ENCODE results near the gene THTPA. TPM values are rescaled to one million over a fixed set of nuclear protein-coding genes. Genes with fewer than 3 reads are reported as not detected.
A peak's percentile ranks its signal among the peaks of the same experiment; 100 is the strongest.

THTPA gene
- total RNA-seq, 2 experiments from 2014 or later: 8.1 to 12.7 TPM

- H3K9me3 Mint-ChIP-seq: no peaks in the 10 kb centered on the region
Measured at GRCh38 chr14:23548351-23549318, 7.4 kb upstream of the THTPA start.

GRCh38 chr14:23550131-23550811 is 5.8 kb upstream of the THTPA start:
- no peaks in the 10 kb centered on the region for H3K9me3 Mint-ChIP-seq
- no peaks in the 10 kb centered on the region for H3K27me3 Mint-ChIP-seq
- no peak overlapping the region for H3K4me3 Mint-ChIP-seq
- H3K27ac Mint-ChIP-seq: no peak overlapping the region
- POLR2A ChIA-PET: interaction anchor here (1.0 kb wide), 1 partner anchor 72 kb away, joined by 3 read pairs; no protein-coding TSS in a partner anchor
- CTCF ChIA-PET: interaction anchor here (1.0 to 2.0 kb wide), 4 partner anchors 10 to 17 kb away, joined by 3 to 7 read pairs (median 3); no protein-coding TSS in a partner anchor
- no peaks in the 10 kb centered on the region for H3K36me3 Mint-ChIP-seq (ENCODE audit: low read depth)
- H3K4me1 Mint-ChIP-seq: peaks cover 16% of the 10 kb centered on the region
- no peak for DNase-seq

More at GRCh38 chr14:23548351-23549318, 7.4 kb upstream of the THTPA start:
- CTCF ChIA-PET: interaction anchor here (0.5 to 2.0 kb wide), 9 partner anchors 10 to 233 kb away, joined by 3 to 7 read pairs (median 3); no protein-coding TSS in a partner anchor
- no peak for DNase-seq
- no peaks in the 10 kb centered on the region for H3K27me3 Mint-ChIP-seq
- no peak overlapping the region for H3K4me3 Mint-ChIP-seq
- POLR2A ChIA-PET: interaction anchor here (1.0 kb wide), 1 partner anchor 71 kb away, joined by 3 read pairs; no protein-coding TSS in a partner anchor
- peaks cover 8% of the 10 kb centered on the region for H3K4me1 Mint-ChIP-seq
- H3K36me3 Mint-ChIP-seq (ENCODE audit: low read depth): no peaks in the 10 kb centered on the region
- H3K27ac Mint-ChIP-seq: no peak overlapping the region

- Mint-ChIP-seq H3K4me1 (peaks cover 18% of the 10 kb centered on the region), H3K36me3 (ENCODE audit: low read depth) (no peaks in the 10 kb centered on the region), H3K27me3 (no peaks in the 10 kb centered on the region), H3K9me3 (no peaks in the 10 kb centered on the region), H3K4me3 (no peak overlapping the region), H3K27ac (peak overlapping the region; percentile 89)
- POLR2A ChIA-PET: no interaction called here
- no peak for DNase-seq
- CTCF ChIA-PET: interaction anchor here (1.5 to 1.8 kb wide), 2 partner anchors 9 kb away, joined by 3 to 5 read pairs; no protein-coding TSS in a partner anchor
Measured at GRCh38 chr14:23550812-23551265, 5.2 kb upstream of the THTPA start.

GRCh38 chr14:23551266-23552028 is 4.6 kb upstream of the THTPA start, which contains the start of gene ZFHX2:
ZFHX2 (minus strand) TSS chr14:23551765; CDS start chr14:23535325, 16,440 bp downstream.
- POLR2A ChIA-PET: no interaction called here
- peaks cover 21% of the 10 kb centered on the region for H3K4me1 Mint-ChIP-seq
- DNase-seq: peak; percentile 79
- no peaks in the 10 kb centered on the region for H3K9me3 Mint-ChIP-seq
- H3K4me3 Mint-ChIP-seq: no peak within 1 kb of the TSS
- no peaks in the 10 kb centered on the region for H3K27me3 Mint-ChIP-seq
- CTCF ChIA-PET: interaction anchor here (0.6 to 1.8 kb wide), 5 partner anchors 9 to 731 kb away, joined by 3 to 5 read pairs (median 3); no protein-coding TSS in a partner anchor
- H3K36me3 Mint-ChIP-seq (ENCODE audit: low read depth): no peaks in the 10 kb centered on the region
- H3K27ac Mint-ChIP-seq: peak within 1 kb of the TSS; percentile 89

- ChIA-PET CTCF (interaction anchor here (2.3 kb wide), 1 partner anchor 16 kb away, joined by 6 read pairs; no protein-coding TSS in a partner anchor), POLR2A (interaction anchor here (0.6 kb wide), 3 partner anchors 210 to 789 kb away, joined by 3 to 8 read pairs (median 3); no protein-coding TSS in a partner anchor)
- H3K4me1 Mint-ChIP-seq: peaks cover 49% of the 10 kb centered on the region
Measured at GRCh38 chr14:23555533-23555881, 564 bp upstream of the THTPA start.

GRCh38 chr14:23556700-23557440 is 799 bp downstream of the THTPA start:
- DNase-seq: no peak
- H3K27ac Mint-ChIP-seq: peak overlapping the region; percentile 96
- no peaks in the 10 kb centered on the region for H3K27me3 Mint-ChIP-seq
- peaks cover 28% of the 10 kb centered on the region for H3K36me3 Mint-ChIP-seq (ENCODE audit: low read depth)
- H3K9me3 Mint-ChIP-seq: no peaks in the 10 kb centered on the region
- H3K4me1 Mint-ChIP-seq: peaks cover 43% of the 10 kb centered on the region
- H3K4me3 Mint-ChIP-seq: peak overlapping the region; percentile 90
- ChIA-PET CTCF (interaction anchor here (1.0 to 8.6 kb wide), 4 partner anchors 10 to 397 kb away, joined by 3 to 96 read pairs (median 4); partner anchors contain the start of genes AP1G2 and DHRS4), POLR2A (interaction anchor here (0.6 kb wide), 1 partner anchor 12 kb away, joined by 3 read pairs; no protein-coding TSS in a partner anchor)

More at GRCh38 chr14:23555533-23555881, 564 bp upstream of the THTPA start:
- Mint-ChIP-seq H3K27ac (peak overlapping the region; percentile 96), H3K4me3 (peak overlapping the region; percentile 90), H3K36me3 (ENCODE audit: low read depth) (peaks cover 19% of the 10 kb centered on the region), H3K9me3 (no peaks in the 10 kb centered on the region), H3K27me3 (no peaks in the 10 kb centered on the region)
- no peak for DNase-seq

DNA sequence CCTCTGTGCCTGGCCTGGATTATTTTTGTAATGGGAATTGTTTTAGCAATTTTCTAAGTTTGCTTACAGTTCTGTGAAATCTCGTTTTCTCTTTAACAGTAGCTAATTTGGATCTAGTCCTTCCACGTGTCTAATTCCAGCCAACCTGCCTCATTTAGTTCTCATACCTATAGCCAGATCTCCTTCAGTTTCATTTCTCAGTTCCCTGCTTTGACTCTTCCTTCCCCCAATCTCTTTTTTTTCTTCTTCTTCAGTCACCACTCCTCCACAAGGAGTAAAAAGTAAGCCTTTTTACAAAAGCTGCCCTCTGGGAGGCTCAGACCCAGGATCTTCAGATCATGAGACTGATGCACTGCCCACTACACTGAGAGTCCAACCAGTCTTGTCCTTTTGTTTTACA is 1.4 kb downstream of the THTPA start:
- H3K4me1 Mint-ChIP-seq: peaks cover 41% of the 10 kb centered on the region
- ChIA-PET POLR2A (interaction anchor here (0.6 kb wide), 1 partner anchor 9 kb away, joined by 3 read pairs; no protein-coding TSS in a partner anchor), CTCF (interaction anchor here (1.0 to 8.6 kb wide), 5 partner anchors 10 to 396 kb away, joined by 3 to 96 read pairs (median 3); partner anchors contain the start of genes AP1G2 and DHRS4)
- peaks cover 29% of the 10 kb centered on the region for H3K36me3 Mint-ChIP-seq (ENCODE audit: low read depth)
- no peaks in the 10 kb centered on the region for H3K9me3 Mint-ChIP-seq
- peak overlapping the region; percentile 90 for H3K4me3 Mint-ChIP-seq
- DNase-seq: no peak
- no peaks in the 10 kb centered on the region for H3K27me3 Mint-ChIP-seq
- H3K27ac Mint-ChIP-seq: peak overlapping the region; percentile 70

- no peaks in the 10 kb centered on the region for H3K9me3 Mint-ChIP-seq
- H3K36me3 Mint-ChIP-seq (ENCODE audit: low read depth): peaks cover 32% of the 10 kb centered on the region
- POLR2A ChIA-PET: interaction anchor here (0.6 kb wide), 1 partner anchor 8 kb away, joined by 3 read pairs; no protein-coding TSS in a partner anchor
- peaks cover 44% of the 10 kb centered on the region for H3K4me1 Mint-ChIP-seq
- H3K4me3 Mint-ChIP-seq: peak overlapping the region; percentile 90
- no peaks in the 10 kb centered on the region for H3K27me3 Mint-ChIP-seq
- peak overlapping the region; percentile 70 for H3K27ac Mint-ChIP-seq
- CTCF ChIA-PET: interaction anchor here (1.2 to 8.6 kb wide), 7 partner anchors 9 to 776 kb away, joined by 3 to 96 read pairs (median 3); partner anchors contain the start of gene AP1G2
- DNase-seq: no peak
Measured at GRCh38 chr14:23557946-23558345, 1.9 kb downstream of the THTPA start.

DNA sequence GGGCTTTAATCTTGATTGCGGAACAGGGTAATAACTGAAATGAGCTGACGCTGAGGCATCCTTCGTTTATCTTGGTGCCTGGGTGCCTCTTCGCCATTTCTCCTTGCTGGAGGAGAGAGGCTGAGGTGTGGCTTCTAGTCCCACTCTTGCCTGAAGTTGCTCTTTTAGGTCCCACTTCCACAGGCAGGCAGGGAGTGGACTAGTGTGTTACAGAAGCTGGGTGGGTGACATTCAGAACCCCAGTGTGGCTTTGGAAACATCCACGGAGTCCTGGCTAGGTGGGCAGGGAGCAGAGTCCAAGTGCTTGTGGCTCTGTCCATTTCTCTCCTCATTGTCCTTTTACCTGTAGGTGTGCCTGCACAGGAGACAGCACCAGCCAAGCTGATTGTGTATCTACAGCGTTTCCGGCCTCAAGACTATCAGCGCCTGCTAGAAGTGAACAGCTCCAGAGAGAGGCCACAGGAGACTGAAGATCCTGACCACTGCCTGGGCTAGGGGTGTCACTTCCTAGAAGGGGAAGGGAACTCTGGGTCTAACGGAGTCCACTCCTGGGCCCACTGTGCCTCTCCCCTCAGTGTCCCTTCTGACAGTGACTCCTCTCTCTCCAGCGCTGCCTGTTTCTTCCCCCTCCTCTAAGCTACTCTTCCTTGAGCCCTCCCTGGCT is 2.4 kb downstream of the THTPA start:
- Mint-ChIP-seq H3K4me1 (peaks cover 47% of the 10 kb centered on the region), H3K9me3 (no peaks in the 10 kb centered on the region), H3K27me3 (no peaks in the 10 kb centered on the region), H3K4me3 (peak overlapping the region; percentile 90), H3K27ac (peak overlapping the region; percentile 60), H3K36me3 (ENCODE audit: low read depth) (peaks cover 35% of the 10 kb centered on the region)
- ChIA-PET CTCF (interaction anchor here (1.0 to 8.6 kb wide), 7 partner anchors 9 to 775 kb away, joined by 3 to 96 read pairs (median 3); partner anchors contain the start of genes AP1G2 and PABPN1), POLR2A (interaction anchor here (0.5 to 0.6 kb wide), 3 partner anchors 8 to 102 kb away, joined by 3 to 4 read pairs (median 3); no protein-coding TSS in a partner anchor)
- no peak for DNase-seq
